ENCODE measurements around the gene TBKBP1. TPM values are rescaled to one million over a fixed set of nuclear protein-coding genes. Genes with fewer than 3 reads are reported as not detected.

Gene TBKBP1
- total and polyA plus RNA-seq, 7 donors, result 5.3 to 37.9 (median 20.4) TPM

GRCh38 chr17:47729476-47729875, 35.5 kb downstream of the TBKBP1 start:
- H3K4me1 ChIP-seq, result peaks cover 4% of the 10 kb centered on the region
- no peak for DNase-seq
- H3K27me3 ChIP-seq (ENCODE audit: insufficient read depth in 3 of 3, low read length in 2 of 3), result peaks cover 0 to 36% (median 15%) of the 10 kb centered on the region in 3 donors
- H3K4me3 ChIP-seq, result no peak overlapping the region
- intact Hi-C loops (cut with DNase I), result no loop called here
- no peaks in the 10 kb centered on the region for H3K9me3 ChIP-seq
- no peak overlapping the region for H3K27ac ChIP-seq
- TF ChIP-seq, protein P1, sequence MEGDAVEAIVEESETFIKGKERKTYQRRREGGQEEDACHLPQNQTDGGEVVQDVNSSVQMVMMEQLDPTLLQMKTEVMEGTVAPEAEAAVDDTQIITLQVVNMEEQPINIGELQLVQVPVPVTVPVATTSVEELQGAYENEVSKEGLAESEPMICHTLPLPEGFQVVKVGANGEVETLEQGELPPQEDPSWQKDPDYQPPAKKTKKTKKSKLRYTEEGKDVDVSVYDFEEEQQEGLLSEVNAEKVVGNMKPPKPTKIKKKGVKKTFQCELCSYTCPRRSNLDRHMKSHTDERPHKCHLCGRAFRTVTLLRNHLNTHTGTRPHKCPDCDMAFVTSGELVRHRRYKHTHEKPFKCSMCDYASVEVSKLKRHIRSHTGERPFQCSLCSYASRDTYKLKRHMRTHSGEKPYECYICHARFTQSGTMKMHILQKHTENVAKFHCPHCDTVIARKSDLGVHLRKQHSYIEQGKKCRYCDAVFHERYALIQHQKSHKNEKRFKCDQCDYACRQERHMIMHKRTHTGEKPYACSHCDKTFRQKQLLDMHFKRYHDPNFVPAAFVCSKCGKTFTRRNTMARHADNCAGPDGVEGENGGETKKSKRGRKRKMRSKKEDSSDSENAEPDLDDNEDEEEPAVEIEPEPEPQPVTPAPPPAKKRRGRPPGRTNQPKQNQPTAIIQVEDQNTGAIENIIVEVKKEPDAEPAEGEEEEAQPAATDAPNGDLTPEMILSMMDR (IDR thresholded peaks at IDR 0.05), result no peak
- 72 to 78% (median 74%) methylated on average over 8 of the region's 8 CpGs for WGBS, 3 donors
- ATAC-seq, result no peak
- H3K36me3 ChIP-seq (ENCODE audit: insufficient read depth in 1 of 2, low read depth in 1 of 2), result no peaks in the 10 kb centered on the region

DNA sequence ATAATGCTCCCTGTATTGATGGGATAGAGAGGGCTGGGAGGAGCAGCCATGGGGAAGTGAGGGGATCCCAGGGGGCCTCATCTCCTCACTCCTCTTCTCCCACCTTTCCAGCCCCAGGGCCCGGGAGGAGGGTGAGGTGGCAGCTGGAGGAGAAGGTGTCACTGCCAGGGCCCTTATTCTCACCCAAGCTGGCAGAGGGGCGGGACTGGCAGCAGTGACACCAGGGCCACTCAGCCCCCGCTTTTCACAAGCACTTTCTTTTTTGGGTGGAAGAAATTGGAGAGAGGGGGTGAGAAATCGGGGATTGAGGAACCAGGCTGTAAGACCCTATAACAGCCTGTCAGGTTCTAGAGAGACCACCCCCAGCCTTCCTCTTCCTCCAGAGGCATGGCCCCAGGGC, 36.7 kb downstream of the TBKBP1 start:
- no peak overlapping the region for H3K4me3 ChIP-seq
- H3K36me3 ChIP-seq (ENCODE audit: insufficient read depth in 1 of 2, low read depth in 1 of 2), result no peaks in the 10 kb centered on the region
- ATAC-seq (no peak), DNase-seq (no peak)
- H3K4me1 ChIP-seq, result peaks cover 4% of the 10 kb centered on the region
- peaks cover 0 to 44% (median 13%) of the 10 kb centered on the region in 3 donors for H3K27me3 ChIP-seq (ENCODE audit: insufficient read depth in 3 of 3, low read length in 2 of 3)
- no peaks in the 10 kb centered on the region for H3K9me3 ChIP-seq
- WGBS, 3 donors, result 75 to 94% (median 82%) methylated on average over 4 of the region's 4 CpGs
- TF ChIP-seq, protein P1 (IDR thresholded peaks at IDR 0.05), result no peak
- intact Hi-C loops (cut with DNase I), result no loop called here
- H3K27ac ChIP-seq, result no peak overlapping the region

GRCh38 chr17:47731396-47731795, 37.4 kb downstream of the TBKBP1 start:
- Histone ChIP-seq H3K27ac (no peak overlapping the region), H3K4me3 (no peak overlapping the region), H3K27me3 (ENCODE audit: insufficient read depth in 3 of 3, low read length in 2 of 3) (peaks cover 0 to 44% (median 12%) of the 10 kb centered on the region in 3 donors), H3K4me1 (peaks cover 4% of the 10 kb centered on the region), H3K36me3 (ENCODE audit: insufficient read depth in 1 of 2, low read depth in 1 of 2) (no peaks in the 10 kb centered on the region), H3K9me3 (no peaks in the 10 kb centered on the region)
- intact Hi-C loops (cut with DNase I), result no loop called here
- ATAC-seq (no peak), DNase-seq (no peak)
- 85 to 95% (median 90%) methylated on average over 2 of the region's 2 CpGs for WGBS, 3 donors
- TF ChIP-seq, protein P1 (IDR thresholded peaks at IDR 0.05), result no peak

DNA sequence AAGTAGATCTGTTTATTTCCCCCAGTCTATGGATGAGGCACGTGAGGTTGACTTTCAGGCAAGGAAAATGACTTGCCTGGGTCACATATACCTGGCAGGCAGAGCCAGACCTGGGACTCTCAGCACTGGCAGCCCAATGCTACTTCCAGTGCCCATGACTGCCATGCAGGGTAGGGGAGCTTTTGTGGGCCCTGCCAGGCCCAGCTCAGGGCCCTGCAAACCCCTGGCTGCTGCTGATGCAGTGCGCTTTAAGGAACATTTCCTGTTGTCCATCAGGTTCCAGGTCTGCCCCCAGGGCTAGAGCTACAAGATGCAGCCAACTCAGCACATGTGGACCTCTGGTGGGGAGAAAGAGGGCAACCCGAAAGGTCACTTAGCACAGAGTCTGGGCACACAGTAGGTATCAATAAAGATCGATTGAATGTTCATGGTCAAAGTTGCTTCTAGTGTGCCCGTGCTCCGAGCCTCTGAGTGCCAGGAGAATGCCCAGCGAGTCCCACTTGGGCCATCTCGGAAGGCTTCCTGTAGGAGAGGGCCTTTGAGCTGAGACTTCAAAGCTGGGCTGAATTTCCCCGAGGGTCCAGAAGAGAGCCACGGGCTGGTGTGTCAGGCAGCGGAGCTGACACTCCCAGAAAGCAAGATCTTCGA, 38.6 kb downstream of the TBKBP1 start:
- H3K27me3 ChIP-seq (ENCODE audit: insufficient read depth in 3 of 3, low read length in 2 of 3), result peaks cover 0 to 44% (median 12%) of the 10 kb centered on the region in 3 donors
- no peaks in the 10 kb centered on the region for H3K36me3 ChIP-seq (ENCODE audit: insufficient read depth in 1 of 2, low read depth in 1 of 2)
- no peak overlapping the region for H3K27ac ChIP-seq
- no peak for ATAC-seq
- no peaks in the 10 kb centered on the region for H3K9me3 ChIP-seq
- no peak for DNase-seq
- WGBS, 3 donors, result 46 to 49% (median 47%) methylated on average over 12 of the region's 12 CpGs
- TF ChIP-seq, protein P1 (IDR thresholded peaks at IDR 0.05), result no peak
- no peak overlapping the region for H3K4me3 ChIP-seq
- intact Hi-C loops (cut with DNase I), result no loop called here
- peaks cover 4% of the 10 kb centered on the region for H3K4me1 ChIP-seq

Data from psoas muscle (tissue), 8 donors.